Activated T-cell treated with anti-CD3 and anti-CD28 coated beads for 1 hour (primary cell): ENCODE measurements around the gene CACNG6.
"Not testable (repeated sequence)": the region's sequence is repeated elsewhere in the genome, so short reads cannot be mapped to it uniquely, and the experiment has no call there.

Experiments used
- DNase-seq: peaks from one replicate; pipeline ENCODE4 v3.0.0-alpha.2; 2020; ENCODE audit warnings: low read depth

The CACNG6 gene, protein sequence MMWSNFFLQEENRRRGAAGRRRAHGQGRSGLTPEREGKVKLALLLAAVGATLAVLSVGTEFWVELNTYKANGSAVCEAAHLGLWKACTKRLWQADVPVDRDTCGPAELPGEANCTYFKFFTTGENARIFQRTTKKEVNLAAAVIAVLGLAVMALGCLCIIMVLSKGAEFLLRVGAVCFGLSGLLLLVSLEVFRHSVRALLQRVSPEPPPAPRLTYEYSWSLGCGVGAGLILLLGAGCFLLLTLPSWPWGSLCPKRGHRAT

DNA sequence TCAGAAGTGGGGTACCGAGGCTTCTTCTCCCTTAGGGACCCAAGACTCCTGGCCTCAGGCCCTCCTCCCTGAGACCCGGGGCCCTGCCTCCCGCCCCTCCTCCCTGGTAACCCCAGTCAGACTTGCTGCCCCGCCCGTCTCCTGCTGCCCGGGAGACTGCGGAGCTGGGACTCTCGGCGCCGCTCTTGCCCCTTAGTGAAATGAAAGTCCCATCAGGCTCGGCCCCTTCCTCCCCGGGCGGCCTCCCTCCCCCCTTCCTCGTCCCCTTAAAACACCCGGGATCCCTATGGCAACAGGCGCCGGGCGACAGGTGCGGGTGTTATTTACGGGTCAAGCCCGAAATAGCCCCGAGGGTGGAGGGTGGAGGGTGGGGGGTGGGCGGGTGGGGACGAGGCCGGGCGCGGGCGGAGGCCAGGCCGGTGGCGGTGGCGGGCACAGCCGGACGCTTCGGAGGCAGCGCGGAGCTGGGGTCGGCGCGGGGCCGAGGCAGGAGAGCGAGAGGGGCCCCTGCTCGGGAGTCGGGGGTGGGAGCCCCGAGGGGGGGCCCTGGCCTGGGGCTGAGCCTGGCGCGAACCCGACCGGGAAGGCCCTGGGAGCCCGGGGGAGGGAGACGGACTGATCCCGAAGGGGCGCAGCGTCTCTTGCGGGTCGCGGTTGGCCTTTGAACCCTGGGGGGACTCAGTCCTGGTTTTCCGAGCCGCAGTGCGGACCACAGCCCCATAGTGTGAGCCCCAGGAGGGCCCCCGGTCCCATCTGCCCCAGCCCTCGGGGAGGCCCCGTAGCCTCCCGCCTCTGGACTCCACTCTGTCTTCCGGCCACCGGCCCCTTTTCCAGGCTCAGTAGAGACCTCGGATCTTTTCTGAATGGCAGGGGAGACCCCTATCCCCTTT, at the start of gene CACNG6:
TSS of gene CACNG6 (plus strand) at position 414 of the 890 bp plus-strand sequence. CDS start 1,241 bp downstream, outside the sequence.
- no peak for DNase-seq

DNA sequence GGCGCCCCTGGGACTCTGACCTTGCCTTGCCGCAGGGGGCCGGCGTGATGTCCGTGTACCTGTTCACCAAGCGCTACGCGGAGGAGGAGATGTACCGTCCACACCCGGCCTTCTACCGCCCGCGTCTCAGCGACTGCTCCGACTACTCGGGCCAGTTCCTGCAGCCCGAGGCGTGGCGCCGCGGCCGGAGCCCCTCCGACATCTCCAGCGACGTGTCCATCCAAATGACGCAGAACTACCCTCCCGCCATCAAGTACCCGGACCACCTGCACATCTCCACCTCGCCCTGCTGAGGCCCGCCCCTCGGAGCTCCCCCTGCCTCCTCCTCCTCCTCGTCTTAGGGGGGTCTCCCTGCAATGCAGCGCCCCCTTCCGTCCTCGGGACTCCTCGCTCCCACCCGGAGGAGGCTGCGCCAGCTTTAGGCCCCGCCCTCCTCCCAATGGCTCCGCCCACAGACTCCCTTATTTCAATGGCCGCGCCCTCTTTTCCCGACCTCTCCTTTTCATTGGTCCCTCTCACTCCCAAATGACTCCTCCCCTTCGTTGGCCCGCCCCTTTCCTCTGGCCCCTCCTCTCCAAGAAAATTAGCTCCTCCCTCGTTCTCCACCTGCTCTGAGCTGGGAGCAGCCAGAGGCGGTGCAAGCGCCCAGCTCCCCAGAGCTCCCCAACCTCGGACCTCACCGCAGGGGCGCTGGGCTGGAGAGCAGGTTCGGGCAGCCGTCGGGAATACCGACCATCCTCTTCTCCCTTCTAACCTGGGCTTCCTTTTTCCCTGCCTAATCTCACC, 49.2 kb upstream of the CACNG6 start:
- no peak for DNase-seq

DNA sequence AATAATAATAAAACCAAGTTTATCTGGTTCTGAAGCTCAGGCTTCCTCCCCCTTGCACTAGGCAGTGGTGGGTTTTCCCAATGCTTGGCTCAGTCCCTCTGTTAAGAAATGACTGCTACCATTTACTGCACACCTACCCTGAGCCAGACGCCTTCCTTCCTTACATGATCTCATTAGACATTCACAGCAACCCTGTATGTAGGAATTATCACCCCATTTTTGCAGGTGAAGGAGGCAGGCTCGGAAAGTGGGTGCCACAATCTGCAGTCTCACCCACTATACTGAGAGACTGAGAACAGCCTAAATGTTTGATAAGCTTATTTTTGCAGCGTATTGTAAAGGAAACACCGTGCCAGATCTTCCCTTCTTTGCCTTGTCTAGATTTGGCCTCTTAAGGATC, 47.0 kb upstream of the CACNG6 start:
- no peak for DNase-seq

DNA sequence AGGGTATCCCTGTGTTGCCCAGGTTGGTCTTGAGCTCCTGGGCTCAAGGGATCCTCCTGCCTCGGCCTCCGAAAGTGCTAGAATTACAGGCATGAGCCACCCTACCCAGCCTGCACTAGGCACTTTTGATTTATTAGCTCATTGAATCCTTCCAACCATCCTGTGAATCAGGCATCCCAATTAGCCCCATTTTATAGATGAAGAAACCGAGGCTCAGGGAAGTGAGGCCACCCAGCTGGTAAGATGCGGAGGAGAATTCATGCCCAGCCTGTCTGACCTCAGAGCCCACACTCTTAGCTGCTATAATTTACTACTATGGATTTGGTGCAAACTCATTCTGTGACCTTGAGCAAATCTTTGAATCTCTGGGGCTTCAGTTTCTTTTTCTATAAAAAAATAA, 46.5 kb upstream of the CACNG6 start:
- no peak for DNase-seq

DNA sequence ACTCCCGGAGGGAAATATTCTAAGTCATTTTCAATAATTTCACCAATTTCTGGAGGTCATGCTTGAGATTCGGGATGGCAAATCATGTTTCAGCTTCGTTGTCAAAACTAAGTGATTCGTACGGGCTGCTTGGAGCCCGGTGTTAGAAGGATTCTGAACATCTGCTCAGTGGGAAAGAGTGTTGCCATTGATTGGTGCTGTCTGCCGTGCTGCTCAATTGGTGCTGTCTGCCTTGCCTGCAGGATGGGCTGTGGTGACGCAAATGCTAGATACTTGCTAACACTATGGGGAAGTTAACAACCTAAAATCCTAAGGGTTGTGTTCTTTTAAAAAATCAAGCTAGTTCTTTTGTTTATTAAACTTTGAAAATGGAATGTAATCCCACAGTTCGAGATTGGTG, 46.0 kb upstream of the CACNG6 start:
- no peak for DNase-seq

DNA sequence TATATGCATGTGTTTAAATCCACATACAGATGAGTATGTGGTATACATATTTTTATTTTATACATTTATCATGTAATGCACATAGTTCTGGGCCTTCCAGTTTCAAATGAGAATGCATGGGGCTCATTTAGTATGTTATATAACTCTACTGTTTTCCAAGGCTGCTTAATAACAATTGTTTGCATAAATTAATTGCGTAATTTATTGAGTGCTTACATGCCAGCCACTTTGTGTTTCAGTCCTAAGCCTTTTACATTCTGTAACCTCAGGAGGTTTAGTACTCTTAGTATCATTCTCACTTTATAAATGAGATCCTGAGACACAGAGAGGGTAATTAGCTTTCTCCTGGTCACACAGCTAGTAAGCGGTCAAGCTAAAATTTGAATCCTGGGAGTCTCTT, 45.4 kb upstream of the CACNG6 start:
- no peak for DNase-seq

DNA sequence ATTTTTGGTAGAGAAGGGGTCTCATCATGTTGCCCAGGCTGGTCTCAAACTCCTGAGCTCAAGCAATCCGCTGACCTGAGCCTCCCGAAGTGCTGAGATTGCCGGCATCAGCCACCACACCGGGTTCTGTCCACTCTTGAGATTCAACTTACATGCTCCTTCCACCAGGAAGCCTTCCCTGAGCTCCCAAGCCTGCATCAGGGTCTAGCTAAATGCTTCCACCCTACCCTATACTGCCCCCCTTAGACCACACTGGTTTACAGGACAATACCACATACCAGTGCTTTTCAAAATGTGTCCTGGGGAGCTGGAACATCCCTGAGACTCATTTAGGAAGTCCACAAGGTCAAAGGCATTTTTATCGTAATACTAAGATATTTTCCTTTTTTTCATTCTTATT, 43.8 kb upstream of the CACNG6 start:
- DNase-seq = no peak

DNA sequence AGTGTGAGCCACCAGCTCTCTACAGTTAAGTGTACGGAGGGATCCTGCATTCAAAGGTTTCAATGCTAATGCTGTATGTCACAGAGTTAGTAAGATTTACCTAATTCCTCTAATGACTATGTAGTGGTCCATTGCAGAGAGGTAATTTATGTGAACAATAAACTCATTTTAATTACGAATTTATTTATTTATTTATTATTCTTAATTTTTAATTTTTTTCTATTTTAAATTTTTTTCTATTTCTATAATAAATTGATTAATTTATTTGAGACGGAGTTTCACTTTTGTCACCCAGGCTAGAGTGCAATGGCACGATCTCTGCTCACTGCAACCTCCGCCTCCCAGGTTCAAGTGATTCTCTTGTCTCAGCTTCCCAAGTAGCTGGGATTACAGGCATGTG, 42.8 kb upstream of the CACNG6 start:
- not testable (repeated sequence) for DNase-seq

DNA sequence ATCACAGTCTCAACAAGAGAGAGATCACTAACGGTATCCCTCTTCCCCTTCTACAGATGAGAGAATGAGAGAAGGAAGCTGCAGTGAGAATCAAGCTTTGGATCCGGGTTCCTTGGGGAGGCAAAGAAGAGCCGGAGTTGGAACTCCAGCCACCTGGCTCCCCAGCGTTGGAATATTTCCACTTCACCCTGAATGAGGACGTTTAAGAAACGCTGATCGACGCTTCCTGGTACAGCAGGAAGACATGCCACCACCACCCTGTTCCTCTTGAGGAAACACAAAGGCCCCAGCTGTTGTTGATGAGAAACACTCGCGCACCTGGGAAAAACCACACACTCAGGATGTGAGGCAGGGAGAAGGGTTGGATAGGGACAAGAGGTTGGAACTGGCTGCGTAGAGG, 40.0 kb upstream of the CACNG6 start:
- no peak for DNase-seq

DNA sequence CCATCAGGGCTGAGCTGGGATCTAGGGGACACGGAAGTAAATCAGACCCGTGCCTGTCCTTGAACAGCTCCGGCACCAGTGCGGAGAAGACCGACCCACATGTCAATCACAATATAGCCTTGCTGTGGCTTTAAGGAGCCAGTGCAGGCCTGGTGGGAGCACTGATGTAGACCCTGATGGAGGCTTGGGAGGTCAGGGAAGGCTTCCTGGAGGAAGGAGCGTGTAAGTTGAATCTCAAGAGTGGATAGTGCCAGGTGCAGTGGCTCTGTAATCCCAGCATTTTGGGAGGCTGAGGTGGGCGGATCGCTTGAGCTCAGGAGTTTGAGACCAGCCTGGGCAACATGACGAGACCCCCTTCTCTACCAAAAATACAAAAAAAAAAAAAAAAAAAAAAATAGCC, 39.5 kb upstream of the CACNG6 start:
- DNase-seq = no peak

DNA sequence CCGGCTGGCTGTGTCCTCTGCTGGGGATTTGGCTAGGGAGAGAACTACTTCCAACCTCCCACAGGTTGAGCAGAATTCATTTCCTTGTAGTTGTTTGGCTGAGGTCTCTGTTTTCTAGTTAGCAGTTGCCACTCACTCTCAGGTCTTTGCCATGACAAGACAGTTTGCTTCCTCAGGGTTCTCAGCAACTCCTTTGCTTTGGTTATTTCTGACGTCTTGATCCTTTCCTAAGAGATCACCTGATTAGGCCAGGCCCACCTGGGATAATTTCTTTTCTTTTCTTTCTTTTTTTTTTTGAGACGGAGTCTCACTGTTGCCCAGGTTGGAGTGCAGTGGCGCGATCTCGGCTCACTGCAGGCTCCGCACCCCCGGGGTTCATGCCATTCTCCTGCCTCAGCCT, 38.1 kb upstream of the CACNG6 start:
- no peak for DNase-seq

DNA sequence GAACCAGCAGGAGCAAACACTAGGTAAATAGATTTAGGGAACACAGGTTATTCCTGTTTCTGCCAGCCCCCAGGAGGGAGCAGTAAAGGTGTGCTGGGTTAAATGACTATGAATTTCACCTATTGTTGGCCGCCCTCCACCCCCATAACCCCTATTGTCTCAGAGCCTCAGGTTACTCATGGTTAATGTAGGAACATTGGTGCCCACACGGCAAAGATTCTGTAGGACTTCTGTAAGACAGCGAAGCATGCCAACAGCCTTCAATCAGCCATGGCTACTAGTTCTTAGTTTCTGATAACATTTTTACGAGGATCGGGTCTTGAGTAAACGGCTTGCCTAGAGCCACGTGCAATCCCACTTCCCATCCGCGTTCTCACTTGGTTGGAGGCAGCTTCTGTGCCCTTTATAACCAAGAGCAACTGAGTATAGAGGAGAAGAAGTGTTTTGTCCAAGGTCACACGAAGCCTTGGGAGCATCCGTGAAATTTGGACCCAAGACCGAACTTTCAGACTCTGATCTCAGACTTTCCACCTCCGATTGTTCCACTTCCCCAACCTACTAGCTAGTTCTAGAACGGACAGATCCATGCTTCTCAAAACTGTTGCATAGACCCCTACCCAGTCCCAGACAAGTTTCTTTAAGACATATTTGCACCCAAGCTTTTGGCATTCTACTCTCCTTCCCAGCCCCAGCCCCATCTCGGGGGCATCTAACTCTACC, 33.8 kb upstream of the CACNG6 start:
- no peak for DNase-seq

DNA sequence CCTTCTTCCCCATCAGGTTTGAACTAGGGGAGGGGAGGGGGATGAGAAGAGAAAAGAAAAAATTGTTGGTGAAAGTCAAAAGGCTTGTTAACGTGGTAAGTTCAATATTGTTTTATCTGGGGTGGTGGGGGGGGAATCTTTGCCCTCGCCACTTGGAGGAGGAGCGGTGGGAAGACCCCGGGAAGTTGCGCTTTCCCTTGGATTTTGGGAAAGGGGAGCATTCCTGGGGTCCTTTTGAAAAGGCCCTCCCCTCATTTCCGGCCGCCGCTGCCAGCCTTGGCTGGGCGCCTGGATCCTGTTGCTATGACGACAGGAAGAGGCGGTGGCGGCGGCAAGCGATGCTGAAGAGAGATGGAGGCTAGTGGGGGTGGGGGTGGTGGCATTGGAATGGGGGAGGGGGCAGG, 33.3 kb upstream of the CACNG6 start:
- DNase-seq = no peak

DNA sequence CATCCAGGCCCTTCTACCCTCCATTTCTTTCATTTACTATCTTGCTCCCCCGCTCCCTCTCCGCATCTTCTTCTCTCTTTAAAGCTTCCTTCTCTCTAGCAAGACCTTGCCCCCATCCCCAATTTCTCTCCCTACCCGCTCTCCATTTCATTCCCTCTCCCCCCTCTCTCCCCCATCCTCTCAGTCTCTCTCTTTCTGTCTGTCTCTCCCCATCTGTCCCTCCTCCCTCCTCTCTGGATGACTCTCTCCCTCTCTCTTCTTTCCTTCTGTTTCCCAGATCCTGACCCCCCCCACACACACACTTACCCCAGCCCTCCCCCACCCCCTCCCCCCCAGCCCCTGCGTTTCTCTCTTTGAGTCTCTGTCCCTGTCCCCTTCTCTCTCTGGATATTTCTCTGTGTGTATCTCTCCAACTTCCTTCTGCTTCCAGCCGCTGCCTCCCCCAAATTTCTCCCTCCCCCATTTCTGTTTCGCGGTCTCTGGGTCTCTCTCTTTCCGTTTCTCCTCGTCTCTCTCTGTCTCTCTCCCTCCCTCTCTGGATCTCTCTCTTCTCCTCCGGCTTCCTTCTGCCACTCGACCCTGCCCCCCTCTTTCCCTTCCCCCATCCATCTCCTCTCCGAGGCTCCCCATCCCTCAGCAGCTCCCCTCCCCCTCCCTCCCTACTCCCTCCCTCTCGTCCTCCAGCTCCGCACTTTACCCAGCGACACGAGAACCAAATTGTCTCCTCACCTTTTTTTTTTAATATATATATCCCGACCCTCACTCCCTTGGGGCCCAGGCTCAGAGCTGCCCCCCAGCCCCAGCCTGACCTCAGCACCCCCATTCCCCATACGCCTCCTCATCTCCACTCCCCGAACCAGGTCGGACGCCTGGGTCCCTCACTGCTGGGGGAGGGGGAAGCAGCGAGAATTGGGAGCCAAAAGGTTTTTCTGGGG, 32.3 kb upstream of the CACNG6 start:
- DNase-seq = no peak

DNA sequence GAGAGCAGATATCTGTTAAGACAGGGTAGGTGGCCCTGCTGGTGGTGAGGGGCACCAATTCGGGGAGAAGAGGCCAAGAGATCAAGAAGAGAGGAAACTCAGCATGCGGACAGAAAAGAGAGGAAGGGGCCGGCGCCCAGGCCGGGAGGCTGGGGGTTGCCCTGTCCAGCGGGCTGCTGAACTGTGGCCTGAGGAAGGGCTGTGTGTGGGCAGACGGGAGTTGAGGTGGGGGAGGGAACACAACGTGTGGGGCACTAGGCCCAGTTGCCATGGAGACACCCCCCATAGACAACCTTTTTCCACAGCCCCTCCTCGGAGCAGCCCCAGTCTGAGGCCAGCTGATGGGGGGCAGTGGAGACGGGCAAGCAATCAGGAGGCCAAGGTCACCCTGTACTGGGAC, 31.2 kb upstream of the CACNG6 start:
- DNase-seq = no peak

DNA sequence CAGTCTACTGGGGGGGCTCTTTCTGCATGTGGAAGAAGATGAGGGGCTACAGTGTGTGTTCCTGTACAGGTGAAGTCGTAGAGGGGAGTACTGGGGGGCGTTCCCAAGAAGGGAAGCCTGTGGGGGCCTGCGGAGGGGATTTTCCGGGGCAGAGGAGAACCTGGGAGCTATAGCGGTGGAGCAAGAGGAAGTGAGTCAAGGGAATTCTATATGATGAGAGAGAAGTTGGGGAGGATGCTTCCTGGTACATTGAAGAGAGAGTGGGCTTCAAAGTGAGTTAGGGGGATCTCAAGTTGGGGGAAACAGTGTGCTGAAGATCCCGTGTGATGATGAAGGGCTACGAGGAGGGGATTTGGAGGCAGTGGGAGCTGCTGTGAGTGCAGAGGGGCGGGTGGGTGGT, 30.6 kb upstream of the CACNG6 start:
- no peak for DNase-seq

DNA sequence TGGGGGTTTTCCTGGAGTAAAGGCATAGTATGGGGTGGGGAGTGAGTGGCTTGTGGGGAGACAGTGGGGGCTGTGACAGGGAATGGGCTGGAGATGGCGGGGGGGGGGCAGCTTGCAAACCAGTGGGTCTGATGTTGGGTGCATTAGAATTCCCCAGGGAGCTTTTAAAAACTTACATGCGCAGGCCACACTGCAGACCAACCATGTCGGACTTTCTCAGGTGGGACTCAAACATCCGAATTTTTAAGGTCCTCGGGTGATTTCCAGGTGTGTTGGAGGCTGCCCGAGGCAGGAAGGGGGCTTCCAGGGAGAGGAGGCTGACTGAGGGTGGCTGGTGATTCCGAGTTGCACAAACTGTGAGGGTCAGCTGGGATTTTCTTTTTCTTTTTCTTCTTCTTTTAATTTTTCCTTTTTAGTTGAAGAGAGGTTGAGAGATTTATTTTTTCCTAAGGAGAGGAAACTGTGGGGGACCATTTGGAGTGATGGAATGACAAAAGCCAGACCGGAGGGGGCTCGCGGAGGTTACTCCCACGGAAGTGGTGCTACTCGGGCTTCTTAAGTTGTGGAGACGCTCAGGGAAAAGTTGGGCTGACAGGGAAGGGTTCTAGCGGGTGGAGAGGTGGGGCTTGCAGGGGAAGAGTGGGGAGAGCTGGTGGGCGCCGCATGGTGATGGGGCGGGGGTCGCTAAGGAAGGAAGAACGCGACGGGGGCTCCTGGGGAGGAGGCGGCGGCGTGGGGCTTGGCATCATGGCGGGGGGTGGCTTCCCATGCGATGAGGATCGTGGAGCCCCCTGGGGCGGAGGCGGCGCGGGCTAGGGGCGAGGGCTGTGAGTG, 29.7 kb upstream of the CACNG6 start:
- DNase-seq = no peak

DNA sequence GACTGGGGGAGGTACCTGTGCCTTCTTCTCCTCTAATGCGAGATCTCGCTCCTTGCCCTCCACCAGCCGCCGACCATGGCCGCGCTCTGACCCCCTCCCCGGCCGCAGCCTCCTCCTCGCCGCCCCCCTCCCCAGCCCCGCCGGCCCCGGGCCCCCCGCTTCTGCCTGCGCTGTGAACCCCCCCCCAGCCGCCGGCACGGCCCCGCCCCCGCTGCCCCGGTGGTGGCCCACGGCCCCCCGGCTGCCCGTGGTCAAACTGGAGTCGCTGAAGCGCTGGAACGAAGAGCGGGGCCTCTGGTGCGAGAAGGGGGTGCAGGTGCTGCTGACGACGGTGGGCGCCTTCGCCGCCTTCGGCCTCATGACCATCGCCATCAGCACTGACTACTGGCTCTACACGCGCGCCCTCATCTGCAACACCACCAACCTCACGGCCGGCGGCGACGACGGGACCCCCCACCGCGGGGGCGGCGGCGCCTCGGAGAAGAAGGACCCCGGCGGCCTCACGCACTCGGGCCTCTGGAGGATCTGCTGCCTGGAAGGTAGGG, 28.5 kb upstream of the CACNG6 start, which contains the start of gene CACNG8:
TSS of gene CACNG8 (plus strand) at position 51 of the 545 bp plus-strand sequence.
- DNase-seq = no peak

DNA sequence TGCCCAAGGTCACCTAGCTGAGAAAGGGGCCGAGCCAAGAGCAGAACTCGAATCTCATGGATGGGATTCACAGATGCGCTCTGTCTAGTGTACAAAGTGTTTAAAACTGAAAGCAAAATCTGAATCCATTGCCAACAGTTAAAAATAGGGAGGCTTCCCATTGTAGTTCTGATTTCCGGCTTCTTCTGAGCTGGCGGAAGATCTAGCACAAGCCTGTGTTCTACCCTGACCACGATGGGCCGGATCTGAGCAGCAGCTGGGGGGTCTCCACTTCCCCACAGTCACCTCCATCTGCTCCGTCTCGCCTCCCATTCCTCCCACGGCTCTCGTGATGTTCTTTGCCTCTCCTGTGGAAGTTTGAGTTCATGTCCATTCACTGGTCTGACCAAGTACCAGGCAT, 26.3 kb upstream of the CACNG6 start:
- no peak for DNase-seq

DNA sequence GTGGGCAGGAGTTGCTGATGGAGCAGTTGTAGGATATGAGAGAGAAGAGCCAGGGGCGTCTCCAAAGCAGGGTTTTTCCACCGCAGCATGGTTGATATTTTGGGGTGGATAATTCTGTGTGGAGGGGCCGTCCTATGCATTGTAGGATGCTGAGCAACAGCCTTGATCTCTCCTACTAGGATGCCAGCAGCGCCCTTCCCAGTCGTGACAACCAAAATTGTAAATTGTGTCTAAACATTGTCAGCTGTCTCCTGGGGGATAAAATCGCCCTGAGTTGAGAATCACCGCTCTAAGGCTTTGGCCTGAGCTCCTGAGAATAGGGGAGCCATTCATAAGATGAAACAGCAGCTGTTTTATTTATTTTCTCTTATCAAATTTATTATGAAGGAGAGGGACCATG, 24.5 kb upstream of the CACNG6 start:
- no peak for DNase-seq
